Left kidney (tissue), 2 donors: ENCODE results near the gene HPS4. TPM values are rescaled to one million over a fixed set of nuclear protein-coding genes. Genes with fewer than 3 reads are reported as not detected.
"Not testable (repeated sequence)": the region's sequence is repeated elsewhere in the genome, so short reads cannot be mapped to it uniquely, and the experiment has no call there.

Source experiments
- DNase-seq: peaks from one replicate; pipeline ENCODE4 v3.0.0-alpha.2; 2013
- polyA plus RNA-seq: library from polyadenylated mRNA; unstranded; fragments of 120-200 nt; gene quantifications from one replicate; pipeline ENCODE4 v1.2.1, GENCODE V29; 2013; ENCODE audit not compliant: insufficient read length

HPS4 gene
- polyA plus RNA-seq, 1 donor, result 47.1 TPM

DNA sequence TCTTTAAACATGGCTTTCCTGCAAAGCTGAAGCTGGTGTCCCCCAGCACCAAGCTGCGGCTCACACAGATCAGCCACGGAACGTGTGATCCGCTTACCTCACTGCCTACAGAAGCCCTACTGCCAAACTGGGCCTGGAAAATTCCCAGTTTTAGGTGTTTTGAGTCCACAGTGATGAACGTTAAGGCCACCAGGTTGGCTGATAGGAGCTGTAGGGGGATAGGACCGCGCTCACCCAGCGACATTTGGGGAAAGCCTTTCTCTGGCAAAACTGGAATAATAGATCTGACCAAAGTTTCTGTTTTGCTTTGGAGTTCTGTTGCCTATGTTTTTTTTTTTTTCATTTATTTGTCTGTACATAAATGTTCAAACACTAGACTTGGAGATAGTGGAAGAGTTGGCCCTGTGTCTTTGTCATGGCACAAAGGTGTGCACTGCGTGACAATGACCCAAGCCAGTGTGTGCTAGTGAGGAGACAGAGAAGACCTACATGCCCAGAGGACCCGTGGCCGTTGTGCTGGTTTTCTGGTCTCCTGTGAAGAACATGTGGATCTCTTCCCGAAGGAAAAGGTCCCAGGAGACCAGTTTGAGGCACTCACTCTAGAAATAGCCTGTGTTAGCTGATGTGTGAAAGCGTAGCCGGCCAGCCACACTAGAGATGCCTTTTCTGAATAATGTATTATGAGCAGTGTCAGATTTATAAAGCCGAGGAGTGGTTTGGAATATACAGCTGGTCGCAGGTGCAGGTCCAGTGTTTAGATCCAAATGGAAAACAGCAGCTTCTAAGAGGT lies 39.5 kb downstream of the HPS4 start:
- no peak for DNase-seq

GRCh38 chr22:26442086-26442756 lies 41.4 kb downstream of the HPS4 start:
- DNase-seq, result no peak

GRCh38 chr22:26439559-26439958 lies 44.0 kb downstream of the HPS4 start:
- no peak for DNase-seq

DNA sequence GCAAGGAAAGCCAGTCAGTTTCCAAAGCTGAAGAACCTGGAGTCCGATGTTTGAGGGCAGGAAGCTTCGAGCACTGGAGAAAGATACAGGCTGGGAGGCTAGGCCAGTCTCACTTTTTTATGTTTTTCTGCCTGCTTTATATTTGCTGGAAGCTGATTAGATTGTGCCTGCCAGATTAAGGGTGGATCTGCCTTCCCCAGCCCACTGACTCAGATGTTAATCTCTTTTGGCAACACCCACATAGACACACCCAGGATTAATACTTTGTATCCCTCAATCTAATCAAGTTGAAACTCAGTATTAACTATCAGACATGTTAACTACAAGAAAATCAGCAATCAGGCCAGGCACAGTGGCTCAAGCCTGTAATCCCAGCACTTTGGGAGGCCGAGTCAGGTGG lies 44.8 kb downstream of the HPS4 start:
- DNase-seq, result not testable (repeated sequence)

GRCh38 chr22:26437694-26438392 lies 45.7 kb downstream of the HPS4 start:
- no peak for DNase-seq

- no peak for DNase-seq
Measured at GRCh38 chr22:26436903-26437515, 46.6 kb downstream of the HPS4 start.

- no peak for DNase-seq
Measured at GRCh38 chr22:26435327-26436093, 48.1 kb downstream of the HPS4 start.

GRCh38 chr22:26433805-26434204 lies 49.8 kb downstream of the HPS4 start:
- DNase-seq, result no peak

GRCh38 chr22:26432619-26433311 lies 50.8 kb downstream of the HPS4 start:
- DNase-seq, result no peak

GRCh38 chr22:26431261-26431995 lies 52.2 kb downstream of the HPS4 start:
- no peak for DNase-seq

DNA sequence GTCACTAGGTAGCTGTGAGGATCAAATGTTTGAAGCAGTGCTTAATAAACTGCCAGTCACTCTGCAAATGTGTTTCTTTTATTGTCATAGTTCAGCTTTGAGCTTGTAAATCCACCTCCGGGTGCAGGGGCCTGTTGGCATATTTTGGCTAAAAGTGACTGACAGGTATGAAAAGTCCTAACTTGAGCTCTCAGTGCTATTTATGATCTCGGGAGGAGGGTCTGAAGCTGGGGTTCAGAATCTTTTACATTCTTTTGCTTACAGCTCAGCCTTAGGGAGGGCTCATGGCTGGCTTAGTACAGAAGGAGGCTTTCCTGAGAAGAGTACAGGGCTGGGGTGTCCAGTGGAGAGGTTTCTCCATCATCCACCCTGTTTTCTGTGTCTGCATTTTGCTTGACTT lies 53.0 kb downstream of the HPS4 start:
- DNase-seq, result no peak

GRCh38 chr22:26429458-26430286 lies 53.9 kb downstream of the HPS4 start:
- no peak for DNase-seq

DNA sequence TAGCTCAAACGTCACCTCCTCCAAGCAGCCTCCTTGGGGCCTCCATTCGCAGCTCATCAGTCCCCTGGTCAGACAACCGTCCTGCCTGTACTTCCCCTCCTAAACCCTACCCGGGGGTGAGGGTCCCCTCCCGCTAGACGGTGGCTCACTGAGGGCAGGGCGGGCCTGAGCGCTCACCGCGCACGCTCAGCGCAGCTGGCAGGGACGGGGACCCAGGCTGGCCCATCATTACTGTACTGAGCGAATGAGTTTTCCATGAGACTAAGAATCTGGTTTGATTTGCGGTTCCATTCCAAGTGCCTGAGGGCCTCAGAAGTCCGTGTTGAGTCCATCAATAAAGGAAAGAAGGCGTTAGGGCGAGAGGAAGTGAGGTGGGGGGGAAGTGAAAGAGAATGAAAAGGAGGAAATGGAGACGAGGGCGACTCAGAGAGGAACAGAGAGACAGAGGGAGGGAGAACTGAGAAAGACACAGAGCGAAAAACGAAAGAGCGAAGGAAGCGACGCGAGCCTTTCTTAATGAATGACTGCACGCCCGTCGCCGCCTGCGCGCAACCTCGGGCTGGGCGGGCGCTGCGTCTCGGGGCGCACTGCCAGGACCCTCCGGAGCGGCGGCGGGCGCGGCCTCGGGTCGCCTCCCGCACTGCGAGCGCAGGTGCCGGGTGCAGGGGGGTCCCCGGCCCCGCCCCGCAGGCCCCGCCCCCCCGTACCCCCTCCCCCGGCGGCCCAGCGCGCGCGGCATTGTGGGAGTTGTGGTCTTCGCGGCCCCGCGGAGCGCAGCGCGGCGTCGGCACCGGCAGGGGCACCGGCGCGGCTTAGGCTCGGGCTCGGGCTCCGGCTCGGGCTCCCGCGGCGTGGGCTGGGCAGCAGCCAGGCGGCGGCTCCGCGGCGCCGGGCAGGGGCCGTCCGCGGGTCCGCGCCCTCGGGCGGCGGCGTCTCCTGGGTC lies 54.8 kb downstream of the HPS4 start, which contains the start of gene ASPHD2:
ASPHD2 (plus strand) TSS at position 746 of the 943 bp plus-strand sequence. CDS start 4,356 bp downstream, outside the sequence.
- peak; percentile 36 for DNase-seq

DNA sequence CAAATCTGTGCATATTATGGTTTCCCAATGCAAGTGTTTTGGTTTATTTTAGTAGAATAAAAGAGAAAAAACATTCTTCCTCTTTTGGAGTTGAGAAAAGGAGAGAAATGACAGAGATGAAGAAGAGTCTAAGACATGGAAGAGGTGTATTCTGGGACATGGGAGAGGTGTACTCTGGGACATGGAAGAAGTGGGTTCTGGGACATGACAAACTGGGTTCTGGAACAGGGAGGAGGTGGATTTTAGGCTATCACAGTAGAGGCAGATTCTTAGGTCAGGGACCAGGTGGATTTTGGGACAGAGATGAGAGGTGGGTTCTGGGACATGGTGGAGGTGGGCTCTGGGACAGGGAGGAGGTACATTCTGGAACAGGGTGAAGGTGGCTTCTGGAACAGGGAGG lies 56.7 kb downstream of the HPS4 start:
- DNase-seq, result no peak

DNA sequence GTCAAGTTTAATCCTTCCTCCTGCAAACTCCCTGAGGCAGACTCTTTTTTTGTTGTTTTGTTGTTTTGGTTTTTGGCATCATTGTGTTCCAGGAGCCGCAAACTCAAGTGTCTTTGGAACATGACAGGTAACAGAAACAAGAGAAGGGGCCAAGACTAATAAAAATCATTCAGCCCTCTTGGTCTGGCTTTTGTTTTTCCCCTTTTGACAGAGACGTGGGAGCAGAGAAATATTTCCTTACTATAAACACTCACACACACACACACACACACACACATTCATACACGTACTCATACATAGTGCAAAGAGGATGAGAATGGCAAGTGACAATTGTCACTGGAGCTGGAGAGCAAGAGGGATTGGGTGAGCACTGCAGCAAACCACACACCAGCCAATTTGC lies 65.0 kb downstream of the HPS4 start:
- no peak for DNase-seq

DNA sequence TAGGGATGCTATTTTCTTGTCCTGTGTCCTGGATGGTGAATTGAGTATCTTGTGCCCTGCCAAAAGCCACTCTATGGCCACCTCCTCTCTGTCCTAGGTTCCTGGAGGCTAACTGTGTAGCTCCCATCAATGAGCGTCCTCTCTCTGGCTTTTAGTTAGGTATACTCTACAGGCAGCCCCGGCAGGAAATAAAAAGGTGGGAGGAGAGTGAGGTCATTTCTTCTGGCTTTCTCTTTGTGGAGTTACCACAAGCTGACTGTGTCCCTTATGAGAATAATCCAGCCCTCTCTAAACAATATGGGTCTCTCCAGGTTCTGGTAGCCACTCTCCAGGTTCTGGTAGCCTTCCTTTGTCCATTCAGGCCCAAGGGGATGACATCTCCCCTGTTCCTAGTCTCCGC lies 66.2 kb downstream of the HPS4 start:
- DNase-seq, result no peak

DNA sequence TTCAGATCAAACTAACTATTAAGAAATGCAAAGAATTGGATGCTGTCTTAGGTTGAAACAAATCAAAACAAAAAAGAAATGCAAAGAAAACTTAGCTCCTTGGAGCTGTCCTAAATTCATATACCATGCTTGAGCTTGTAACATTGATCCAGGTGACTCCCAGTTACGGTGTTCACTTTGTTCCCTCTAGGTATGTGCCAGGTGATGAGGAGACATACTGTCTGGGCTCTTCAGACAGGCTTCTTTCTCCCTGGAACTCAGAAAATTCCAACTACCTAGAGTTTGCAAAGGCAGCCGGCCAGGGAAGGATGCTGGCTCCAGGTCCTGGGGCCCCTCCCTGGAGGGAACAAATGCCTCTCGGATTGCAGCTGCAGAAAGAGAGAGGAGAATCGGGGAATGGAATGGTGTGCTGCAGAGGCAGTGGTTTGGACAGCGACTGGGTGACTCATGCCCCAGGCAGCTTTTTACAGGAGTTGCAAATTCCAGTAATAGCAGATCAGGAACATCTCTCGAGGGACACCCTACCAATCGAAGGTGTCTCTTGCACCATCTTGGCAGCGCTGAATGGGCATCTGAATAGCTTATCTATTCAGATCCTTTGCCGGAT lies 66.8 kb downstream of the HPS4 start:
- DNase-seq, result no peak

- no peak for DNase-seq
Measured at GRCh38 chr22:26416256-26416655, 67.3 kb downstream of the HPS4 start.
